HEK293 (cell line): ENCODE results near the gene MEOX1.

Source experiments
- FEZF1 ChIP-seq: fragments of 450-650 bp; formaldehyde crosslinking; IDR thresholded peaks from 2 replicates; pipeline ENCODE4 v1.5.1; 2016; ENCODE audit warnings: missing biosample characterization, missing genetic modification characterization
- GLIS1 ChIP-seq: fragments of 450-650 bp; formaldehyde crosslinking; IDR thresholded peaks from 2 replicates; pipeline ENCODE4 v1.5.1; 2016; ENCODE audit warnings: missing biosample characterization, missing genetic modification characterization
- HOXA7 ChIP-seq: sonication (generic); formaldehyde crosslinking; IDR thresholded peaks from 2 replicates; pipeline ENCODE4 v1.8.1; 2022; ENCODE audit warnings: missing genetic modification reagents, borderline replicate concordance
- HOXC10 ChIP-seq: sonication (generic); formaldehyde crosslinking; IDR thresholded peaks from 2 replicates; pipeline ENCODE4 v1.8.1; 2023; ENCODE audit warnings: mild to moderate bottlenecking, missing genetic modification reagents
- KLF1 ChIP-seq: fragments of 450-650 bp; formaldehyde crosslinking; IDR thresholded peaks from 2 replicates; pipeline ENCODE4 v1.5.1; 2016; ENCODE audit warnings: missing biosample characterization, missing genetic modification characterization
- KLF8 ChIP-seq: fragments of 450-650 bp; formaldehyde crosslinking; IDR thresholded peaks from 2 replicates; pipeline ENCODE4 v1.5.1; 2016; ENCODE audit warnings: missing biosample characterization, missing genetic modification characterization
- MZF1 ChIP-seq: fragments of 450-650 bp; formaldehyde crosslinking; IDR thresholded peaks from 2 replicates; pipeline ENCODE4 v1.5.1; 2017; ENCODE audit warnings: missing biosample characterization, missing genetic modification characterization, borderline replicate concordance
- OSR2 ChIP-seq: fragments of 450-650 bp; formaldehyde crosslinking; IDR thresholded peaks from 2 replicates; pipeline ENCODE4 v1.5.1; 2016; ENCODE audit warnings: missing biosample characterization, missing genetic modification characterization
- OVOL3 ChIP-seq: fragments of 450-650 bp; formaldehyde crosslinking; IDR thresholded peaks from 2 replicates; pipeline ENCODE4 v1.5.1; 2016; ENCODE audit warnings: missing biosample characterization, missing genetic modification characterization
- REPIN1 ChIP-seq: fragments of 450-650 bp; formaldehyde crosslinking; IDR thresholded peaks from 2 replicates; pipeline ENCODE4 v1.5.1; 2017; ENCODE audit warnings: missing biosample characterization, missing genetic modification characterization, low read depth
- SCRT2 ChIP-seq: fragments of 450-650 bp; formaldehyde crosslinking; IDR thresholded peaks from 2 replicates; pipeline ENCODE4 v1.5.1; 2016; ENCODE audit warnings: missing biosample characterization, missing genetic modification characterization
- SP3 ChIP-seq: fragments of 450-650 bp; formaldehyde crosslinking; IDR thresholded peaks from 2 replicates; pipeline ENCODE4 v1.5.1; 2016; ENCODE audit warnings: missing biosample characterization, missing genetic modification characterization
- ZEB2 ChIP-seq: fragments of 450-650 bp; formaldehyde crosslinking; IDR thresholded peaks from 2 replicates; pipeline ENCODE4 v1.5.1; 2016; ENCODE audit warnings: missing biosample characterization, missing genetic modification characterization
- ZFHX2 ChIP-seq: fragments of 450-650 bp; formaldehyde crosslinking; conservative IDR thresholded peaks from 2 replicates; pipeline ENCODE4 v1.5.1; 2016; ENCODE audit warnings: missing biosample characterization, missing genetic modification characterization
- ZFP37 ChIP-seq: fragments of 450-650 bp; formaldehyde crosslinking; IDR thresholded peaks from 2 replicates; pipeline ENCODE4 v1.5.1; 2016; ENCODE audit warnings: missing biosample characterization, missing genetic modification characterization
- ZNF112 ChIP-seq: fragments of 450-650 bp; formaldehyde crosslinking; IDR thresholded peaks from 2 replicates; pipeline ENCODE4 v1.5.0; 2017; ENCODE audit warnings: missing biosample characterization, missing genetic modification characterization
- ZNF121 ChIP-seq: fragments of 450-650 bp; formaldehyde crosslinking; IDR thresholded peaks from 2 replicates; pipeline ENCODE4 v1.5.1; 2016; ENCODE audit warnings: missing biosample characterization, missing genetic modification characterization
- ZNF157 ChIP-seq: fragments of 450-650 bp; formaldehyde crosslinking; IDR thresholded peaks from 2 replicates; pipeline ENCODE4 v1.5.1; 2016; ENCODE audit warnings: missing biosample characterization, missing genetic modification characterization
- ZNF16 ChIP-seq: fragments of 450-650 bp; formaldehyde crosslinking; IDR thresholded peaks from 2 replicates; pipeline ENCODE4 v1.5.1; 2016; ENCODE audit warnings: low read depth, missing biosample characterization, missing genetic modification characterization
- ZNF2 ChIP-seq: fragments of 450-650 bp; formaldehyde crosslinking; IDR thresholded peaks from 2 replicates; pipeline ENCODE4 v1.5.1; 2016; ENCODE audit warnings: missing biosample characterization, missing genetic modification characterization
- ZNF23 ChIP-seq: fragments of 450-650 bp; formaldehyde crosslinking; IDR thresholded peaks from 2 replicates; pipeline ENCODE4 v1.5.1; 2016; ENCODE audit warnings: missing biosample characterization, missing genetic modification characterization, borderline replicate concordance
- ZNF239 ChIP-seq: fragments of 450-650 bp; formaldehyde crosslinking; IDR thresholded peaks from 2 replicates; pipeline ENCODE4 v1.5.1; 2016; ENCODE audit warnings: missing biosample characterization, missing genetic modification characterization
- ZNF302 ChIP-seq: fragments of 450-650 bp; formaldehyde crosslinking; IDR thresholded peaks from 2 replicates; pipeline ENCODE4 v1.5.1; 2016; ENCODE audit warnings: missing biosample characterization, missing genetic modification characterization, low read depth
- ZNF37A ChIP-seq: fragments of 450-650 bp; IDR thresholded peaks from 2 replicates; pipeline ENCODE4 v1.5.1; 2018; ENCODE audit warnings: missing biosample characterization, missing genetic modification characterization
- ZNF426 ChIP-seq: fragments of 450-650 bp; formaldehyde crosslinking; IDR thresholded peaks from 2 replicates; pipeline ENCODE4 v1.5.1; 2017; ENCODE audit warnings: missing biosample characterization, missing genetic modification characterization, mild to moderate bottlenecking, inconsistent platforms, moderate library complexity
- ZNF549 ChIP-seq: fragments of 450-650 bp; IDR thresholded peaks from 2 replicates; pipeline ENCODE4 v1.5.1; 2018; ENCODE audit warnings: missing biosample characterization, missing genetic modification characterization, mild to moderate bottlenecking, inconsistent platforms, moderate library complexity
- ZNF621 ChIP-seq: fragments of 450-650 bp; formaldehyde crosslinking; IDR thresholded peaks from 2 replicates; pipeline ENCODE4 v1.5.1; 2017; ENCODE audit warnings: missing biosample characterization, missing genetic modification characterization
- ZNF624 ChIP-seq: fragments of 450-650 bp; formaldehyde crosslinking; IDR thresholded peaks from 2 replicates; pipeline ENCODE4 v1.5.1; 2017; ENCODE audit warnings: missing biosample characterization, missing genetic modification characterization
- ZNF626 ChIP-seq: fragments of 450-650 bp; sonication (Bioruptor Pico); formaldehyde crosslinking; IDR thresholded peaks from 2 replicates; pipeline ENCODE4 v1.5.1; 2018; ENCODE audit warnings: missing biosample characterization, missing genetic modification characterization, inconsistent platforms
- ZNF654 ChIP-seq: fragments of 450-650 bp; formaldehyde crosslinking; IDR thresholded peaks from 2 replicates; pipeline ENCODE4 v1.5.1; 2016; ENCODE audit warnings: low read depth, missing biosample characterization, missing genetic modification characterization
- ZNF747 ChIP-seq: fragments of 450-650 bp; formaldehyde crosslinking; IDR thresholded peaks from 2 replicates; pipeline ENCODE4 v1.5.1; 2016; ENCODE audit warnings: missing biosample characterization, missing genetic modification characterization
- ZNF785 ChIP-seq: fragments of 450-650 bp; formaldehyde crosslinking; IDR thresholded peaks from 2 replicates; pipeline ENCODE4 v1.5.1; 2016; ENCODE audit warnings: missing biosample characterization, missing genetic modification characterization
- ZNF837 ChIP-seq: fragments of 450-650 bp; formaldehyde crosslinking; IDR thresholded peaks from 2 replicates; pipeline ENCODE4 v1.5.1; 2016; ENCODE audit warnings: missing biosample characterization, missing genetic modification characterization
- TF ChIP-seq, protein P1 (sequence below): fragments of 450-650 bp; formaldehyde crosslinking; IDR thresholded peaks from 2 replicates; pipeline ENCODE4 v1.5.1; 2016; ENCODE audit warnings: missing biosample characterization, missing genetic modification characterization
- TF ChIP-seq, protein P2 (sequence below): fragments of 450-650 bp; formaldehyde crosslinking; IDR thresholded peaks from 2 replicates; pipeline ENCODE4 v1.5.1; 2016; ENCODE audit warnings: missing biosample characterization, missing genetic modification characterization, low read depth
- TF ChIP-seq, protein P3 (sequence below): fragments of 450-650 bp; formaldehyde crosslinking; IDR thresholded peaks from 2 replicates; pipeline ENCODE4 v1.5.1; 2016; ENCODE audit warnings: missing biosample characterization, missing genetic modification characterization
- TF ChIP-seq, protein P4 (sequence below): fragments of 450-650 bp; formaldehyde crosslinking; IDR thresholded peaks from 2 replicates; pipeline ENCODE4 v1.5.1; 2017; ENCODE audit warnings: missing biosample characterization, missing genetic modification characterization

The MEOX1 gene

DNA sequence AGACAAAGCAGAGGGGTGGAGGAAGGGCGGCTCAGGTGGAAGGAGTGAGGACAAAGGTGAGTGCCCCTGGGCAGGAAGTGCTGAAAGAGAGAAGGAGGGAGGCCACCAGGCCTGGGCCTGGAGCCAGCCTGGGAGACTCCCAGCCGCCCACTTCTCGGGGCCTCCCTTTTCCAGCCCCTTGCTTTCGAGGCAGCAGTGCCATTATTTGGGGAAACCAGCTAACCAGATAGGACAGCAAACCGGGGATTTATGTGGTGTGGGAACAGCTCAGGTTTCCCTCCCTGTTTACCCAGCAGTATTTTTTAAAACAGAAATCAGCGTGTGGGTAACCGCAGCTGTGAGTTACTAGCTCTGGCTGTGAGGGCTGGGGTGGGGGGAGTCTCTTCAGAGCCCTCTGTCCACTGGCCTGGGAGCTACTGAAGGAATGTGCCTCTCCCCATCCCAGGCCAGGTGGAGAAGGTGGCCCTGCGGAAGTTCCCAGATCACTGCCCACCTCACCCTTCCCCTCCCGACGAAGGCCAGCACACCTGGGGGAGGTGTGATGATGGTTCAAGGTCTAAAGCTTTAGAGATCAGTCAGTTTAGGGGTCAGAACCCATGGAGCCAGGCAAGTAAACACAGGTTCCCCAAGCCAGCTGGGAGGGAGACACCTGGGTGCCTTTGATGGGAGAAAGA lies 8.4 kb upstream of the MEOX1 start (continued):
- TF ChIP-seq, protein P1, sequence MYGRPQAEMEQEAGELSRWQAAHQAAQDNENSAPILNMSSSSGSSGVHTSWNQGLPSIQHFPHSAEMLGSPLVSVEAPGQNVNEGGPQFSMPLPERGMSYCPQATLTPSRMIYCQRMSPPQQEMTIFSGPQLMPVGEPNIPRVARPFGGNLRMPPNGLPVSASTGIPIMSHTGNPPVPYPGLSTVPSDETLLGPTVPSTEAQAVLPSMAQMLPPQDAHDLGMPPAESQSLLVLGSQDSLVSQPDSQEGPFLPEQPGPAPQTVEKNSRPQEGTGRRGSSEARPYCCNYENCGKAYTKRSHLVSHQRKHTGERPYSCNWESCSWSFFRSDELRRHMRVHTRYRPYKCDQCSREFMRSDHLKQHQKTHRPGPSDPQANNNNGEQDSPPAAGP (tag by site-specific recombination) = peak; percentile 100
- TF ChIP-seq, protein P2, sequence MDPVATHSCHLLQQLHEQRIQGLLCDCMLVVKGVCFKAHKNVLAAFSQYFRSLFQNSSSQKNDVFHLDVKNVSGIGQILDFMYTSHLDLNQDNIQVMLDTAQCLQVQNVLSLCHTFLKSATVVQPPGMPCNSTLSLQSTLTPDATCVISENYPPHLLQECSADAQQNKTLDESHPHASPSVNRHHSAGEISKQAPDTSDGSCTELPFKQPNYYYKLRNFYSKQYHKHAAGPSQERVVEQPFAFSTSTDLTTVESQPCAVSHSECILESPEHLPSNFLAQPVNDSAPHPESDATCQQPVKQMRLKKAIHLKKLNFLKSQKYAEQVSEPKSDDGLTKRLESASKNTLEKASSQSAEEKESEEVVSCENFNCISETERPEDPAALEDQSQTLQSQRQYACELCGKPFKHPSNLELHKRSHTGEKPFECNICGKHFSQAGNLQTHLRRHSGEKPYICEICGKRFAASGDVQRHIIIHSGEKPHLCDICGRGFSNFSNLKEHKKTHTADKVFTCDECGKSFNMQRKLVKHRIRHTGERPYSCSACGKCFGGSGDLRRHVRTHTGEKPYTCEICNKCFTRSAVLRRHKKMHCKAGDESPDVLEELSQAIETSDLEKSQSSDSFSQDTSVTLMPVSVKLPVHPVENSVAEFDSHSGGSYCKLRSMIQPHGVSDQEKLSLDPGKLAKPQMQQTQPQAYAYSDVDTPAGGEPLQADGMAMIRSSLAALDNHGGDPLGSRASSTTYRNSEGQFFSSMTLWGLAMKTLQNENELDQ (tag by site-specific recombination) = no peak
- TF ChIP-seq SP3 (tag by site-specific recombination) (0 out of 2 replicates have a peak, but pooled peaks have one; percentile 14), ZNF426 (no peak), OSR2 (tag by site-specific recombination) (peak; percentile 98), ZNF747 (tag by site-specific recombination) (no peak), MZF1 (tag by site-specific recombination) (peak; percentile 98), ZFHX2 (tag by site-specific recombination) (peak; percentile 92), FEZF1 (tag by site-specific recombination) (peak; percentile 97), ZNF624 (no peak), ZFP37 (tag by site-specific recombination) (no peak), ZNF16 (tag by site-specific recombination) (no peak), ZEB2 (tag by site-specific recombination) (peak; percentile 94), ZNF654 (tag by site-specific recombination) (no peak), ZNF239 (no peak), ZNF37A (tag by site-specific recombination) (no peak), KLF1 (tag by site-specific recombination) (peak; percentile 84), HOXA7 (CRISPR knock-in tag) (no peak), ZNF785 (tag by site-specific recombination) (no peak), ZNF23 (tag by site-specific recombination) (no peak), ZNF157 (tag by site-specific recombination) (no peak), ZNF121 (tag by site-specific recombination) (no peak), ZNF621 (no peak), SCRT2 (tag by site-specific recombination) (no peak), HOXC10 (CRISPR knock-in tag) (no peak), GLIS1 (tag by site-specific recombination) (peak; percentile 98), ZNF837 (tag by site-specific recombination) (no peak), OVOL3 (peak; percentile 61; the same call in 1 of the 2 replicates), ZNF549 (tag by site-specific recombination) (no peak), REPIN1 (tag by site-specific recombination) (no peak), ZNF112 (no peak), ZNF2 (peak; percentile 79; the same call in 1 of the 2 replicates), ZNF302 (no peak), ZNF626 (tag by site-specific recombination) (no peak), KLF8 (tag by site-specific recombination) (peak; percentile 82)
- TF ChIP-seq, protein P3, sequence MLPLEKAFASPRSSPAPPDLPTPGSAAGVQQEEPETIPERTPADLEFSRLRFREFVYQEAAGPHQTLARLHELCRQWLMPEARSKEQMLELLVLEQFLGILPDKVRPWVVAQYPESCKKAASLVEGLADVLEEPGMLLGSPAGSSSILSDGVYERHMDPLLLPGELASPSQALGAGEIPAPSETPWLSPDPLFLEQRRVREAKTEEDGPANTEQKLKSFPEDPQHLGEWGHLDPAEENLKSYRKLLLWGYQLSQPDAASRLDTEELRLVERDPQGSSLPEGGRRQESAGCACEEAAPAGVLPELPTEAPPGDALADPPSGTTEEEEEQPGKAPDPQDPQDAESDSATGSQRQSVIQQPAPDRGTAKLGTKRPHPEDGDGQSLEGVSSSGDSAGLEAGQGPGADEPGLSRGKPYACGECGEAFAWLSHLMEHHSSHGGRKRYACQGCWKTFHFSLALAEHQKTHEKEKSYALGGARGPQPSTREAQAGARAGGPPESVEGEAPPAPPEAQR (tag by site-specific recombination) = no peak
- TF ChIP-seq, protein P4, sequence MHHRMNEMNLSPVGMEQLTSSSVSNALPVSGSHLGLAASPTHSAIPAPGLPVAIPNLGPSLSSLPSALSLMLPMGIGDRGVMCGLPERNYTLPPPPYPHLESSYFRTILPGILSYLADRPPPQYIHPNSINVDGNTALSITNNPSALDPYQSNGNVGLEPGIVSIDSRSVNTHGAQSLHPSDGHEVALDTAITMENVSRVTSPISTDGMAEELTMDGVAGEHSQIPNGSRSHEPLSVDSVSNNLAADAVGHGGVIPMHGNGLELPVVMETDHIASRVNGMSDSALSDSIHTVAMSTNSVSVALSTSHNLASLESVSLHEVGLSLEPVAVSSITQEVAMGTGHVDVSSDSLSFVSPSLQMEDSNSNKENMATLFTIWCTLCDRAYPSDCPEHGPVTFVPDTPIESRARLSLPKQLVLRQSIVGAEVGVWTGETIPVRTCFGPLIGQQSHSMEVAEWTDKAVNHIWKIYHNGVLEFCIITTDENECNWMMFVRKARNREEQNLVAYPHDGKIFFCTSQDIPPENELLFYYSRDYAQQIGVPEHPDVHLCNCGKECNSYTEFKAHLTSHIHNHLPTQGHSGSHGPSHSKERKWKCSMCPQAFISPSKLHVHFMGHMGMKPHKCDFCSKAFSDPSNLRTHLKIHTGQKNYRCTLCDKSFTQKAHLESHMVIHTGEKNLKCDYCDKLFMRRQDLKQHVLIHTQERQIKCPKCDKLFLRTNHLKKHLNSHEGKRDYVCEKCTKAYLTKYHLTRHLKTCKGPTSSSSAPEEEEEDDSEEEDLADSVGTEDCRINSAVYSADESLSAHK (tag by site-specific recombination) = peak; percentile 96
